ENCODE results near the gene AKAP1.
A peak's percentile ranks its signal among the peaks of the same experiment; 100 is the strongest.

AKAP1 gene, protein sequence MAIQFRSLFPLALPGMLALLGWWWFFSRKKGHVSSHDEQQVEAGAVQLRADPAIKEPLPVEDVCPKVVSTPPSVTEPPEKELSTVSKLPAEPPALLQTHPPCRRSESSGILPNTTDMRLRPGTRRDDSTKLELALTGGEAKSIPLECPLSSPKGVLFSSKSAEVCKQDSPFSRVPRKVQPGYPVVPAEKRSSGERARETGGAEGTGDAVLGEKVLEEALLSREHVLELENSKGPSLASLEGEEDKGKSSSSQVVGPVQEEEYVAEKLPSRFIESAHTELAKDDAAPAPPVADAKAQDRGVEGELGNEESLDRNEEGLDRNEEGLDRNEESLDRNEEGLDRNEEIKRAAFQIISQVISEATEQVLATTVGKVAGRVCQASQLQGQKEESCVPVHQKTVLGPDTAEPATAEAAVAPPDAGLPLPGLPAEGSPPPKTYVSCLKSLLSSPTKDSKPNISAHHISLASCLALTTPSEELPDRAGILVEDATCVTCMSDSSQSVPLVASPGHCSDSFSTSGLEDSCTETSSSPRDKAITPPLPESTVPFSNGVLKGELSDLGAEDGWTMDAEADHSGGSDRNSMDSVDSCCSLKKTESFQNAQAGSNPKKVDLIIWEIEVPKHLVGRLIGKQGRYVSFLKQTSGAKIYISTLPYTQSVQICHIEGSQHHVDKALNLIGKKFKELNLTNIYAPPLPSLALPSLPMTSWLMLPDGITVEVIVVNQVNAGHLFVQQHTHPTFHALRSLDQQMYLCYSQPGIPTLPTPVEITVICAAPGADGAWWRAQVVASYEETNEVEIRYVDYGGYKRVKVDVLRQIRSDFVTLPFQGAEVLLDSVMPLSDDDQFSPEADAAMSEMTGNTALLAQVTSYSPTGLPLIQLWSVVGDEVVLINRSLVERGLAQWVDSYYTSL

DNA sequence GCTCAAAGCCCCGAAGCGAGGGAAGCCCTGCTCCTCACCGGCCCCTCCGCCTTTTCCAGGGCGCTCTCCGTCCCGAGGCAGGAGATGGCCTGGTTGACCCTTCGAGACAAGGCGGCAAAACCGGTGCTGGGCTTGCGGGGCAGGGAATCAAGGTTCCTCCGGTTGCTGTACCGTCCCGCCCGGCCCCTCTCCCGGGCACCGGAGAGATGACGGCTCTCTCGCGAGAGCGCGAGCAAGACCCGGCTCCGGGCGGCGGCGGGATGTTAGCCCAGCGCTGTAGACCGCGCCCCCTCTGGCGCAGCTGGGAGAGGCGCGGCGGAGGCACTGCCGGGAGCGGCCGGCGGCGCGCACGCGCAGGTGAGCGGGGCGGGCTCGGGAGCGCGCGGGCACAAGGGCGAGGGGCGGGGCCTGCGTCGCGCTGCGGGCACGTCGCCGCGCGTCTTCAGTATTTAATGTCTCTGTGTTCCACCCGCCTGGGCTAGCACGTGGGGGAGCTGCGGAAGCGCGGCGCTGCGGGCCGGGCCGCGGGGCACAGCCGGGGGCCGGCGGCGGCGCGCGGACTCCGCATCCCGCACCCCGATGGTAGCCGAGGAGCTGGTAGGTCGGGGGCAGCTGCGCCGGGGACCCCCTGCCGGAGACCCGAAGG, at the start of gene AKAP1:
AKAP1 (plus strand) TSS at position 445 of the 646 bp plus-strand sequence. CDS start 20,219 bp downstream, outside the sequence.
- DNase-seq, result peak; percentile 95

DNA sequence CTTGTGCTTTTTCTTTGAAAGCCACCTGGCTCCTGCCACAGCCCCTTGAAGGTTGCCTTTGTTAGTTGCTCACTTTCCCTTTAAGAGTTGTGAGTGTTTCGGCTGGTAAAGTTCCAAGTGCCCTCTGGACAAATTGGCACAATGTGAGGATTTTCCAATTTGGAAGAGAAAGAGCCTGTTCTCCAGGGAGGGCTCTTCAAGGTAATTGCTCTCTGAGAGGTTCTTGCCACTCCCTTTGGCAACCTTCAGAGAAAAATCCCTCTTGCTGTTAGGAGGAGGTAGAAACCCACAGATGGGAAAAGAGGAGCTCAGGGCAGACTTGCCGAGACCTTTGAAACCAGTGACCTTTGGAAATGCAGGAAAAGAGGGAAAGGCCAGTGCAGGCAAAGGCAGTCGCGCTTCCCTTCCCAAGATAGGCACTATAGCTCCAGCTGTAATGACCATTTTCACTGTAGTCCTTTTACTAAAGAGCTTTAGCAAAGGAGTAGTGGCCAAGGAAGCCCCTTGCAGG, 49.0 kb upstream of the AKAP1 start:
- no peak for DNase-seq

- no peak for DNase-seq
Measured at GRCh38 chr17:57037411-57037810, 47.6 kb upstream of the AKAP1 start.

- DNase-seq, result no peak
Measured at GRCh38 chr17:57038486-57038885, 46.6 kb upstream of the AKAP1 start.

DNA sequence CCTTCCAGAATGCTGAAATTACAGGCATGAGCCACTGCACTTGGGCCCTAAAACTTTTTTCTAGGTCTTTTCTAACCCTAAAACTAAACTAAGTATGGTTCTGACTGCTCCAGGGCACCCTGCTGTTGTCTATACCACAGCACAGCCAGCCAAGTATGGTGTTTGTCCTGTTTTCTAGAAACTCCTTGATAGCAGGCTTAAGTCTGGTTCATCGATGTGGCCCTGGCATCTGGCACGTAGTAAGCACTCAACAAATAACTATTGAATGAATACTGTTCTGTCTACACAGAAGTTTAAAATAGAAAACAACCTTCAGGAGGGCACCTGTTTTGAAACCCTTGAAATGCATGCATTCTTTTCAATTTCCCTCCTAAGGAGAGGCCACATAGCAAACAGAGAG, 44.5 kb upstream of the AKAP1 start:
- no peak for DNase-seq

- DNase-seq, result no peak
Measured at GRCh38 chr17:57043276-57043675, 41.8 kb upstream of the AKAP1 start.

- DNase-seq, result no peak
Measured at GRCh38 chr17:57044976-57045867, 39.8 kb upstream of the AKAP1 start.

GRCh38 chr17:57045868-57046704, 39.0 kb upstream of the AKAP1 start:
- DNase-seq, result peak; percentile 32

- no peak for DNase-seq
Measured at GRCh38 chr17:57046749-57047148, 38.3 kb upstream of the AKAP1 start.

GRCh38 chr17:57048096-57048495, 37.0 kb upstream of the AKAP1 start:
- DNase-seq, result no peak

- DNase-seq, result no peak
Measured at GRCh38 chr17:57050306-57050705, 34.7 kb upstream of the AKAP1 start.

- no peak for DNase-seq
Measured at GRCh38 chr17:57051886-57052361, 33.1 kb upstream of the AKAP1 start.

- DNase-seq, result no peak
Measured at GRCh38 chr17:57062865-57063264, 22.2 kb upstream of the AKAP1 start.

DNA sequence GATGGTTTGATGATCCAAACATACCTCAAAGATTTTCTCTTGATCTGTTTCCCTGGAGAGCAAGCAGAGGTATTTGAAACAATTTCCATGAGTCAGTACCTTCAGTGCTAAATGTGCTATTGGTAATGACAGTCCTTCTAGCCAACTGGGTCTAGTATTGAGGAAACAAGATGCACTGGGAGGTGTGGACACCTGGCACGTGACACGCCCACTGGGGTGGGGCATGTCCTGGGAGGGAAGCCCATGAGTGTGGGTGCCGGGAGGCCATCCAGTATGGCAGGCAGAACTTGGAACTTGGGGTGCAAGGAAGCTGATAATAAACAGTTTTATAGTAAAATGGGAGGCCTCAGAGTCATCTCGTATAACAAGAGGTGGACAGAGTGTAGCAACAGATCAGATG, 17.9 kb upstream of the AKAP1 start:
- no peak for DNase-seq

GRCh38 chr17:57067781-57068180, 17.3 kb upstream of the AKAP1 start:
- DNase-seq, result no peak

- DNase-seq, result no peak
Measured at GRCh38 chr17:57068222-57068658, 16.8 kb upstream of the AKAP1 start.

DNA sequence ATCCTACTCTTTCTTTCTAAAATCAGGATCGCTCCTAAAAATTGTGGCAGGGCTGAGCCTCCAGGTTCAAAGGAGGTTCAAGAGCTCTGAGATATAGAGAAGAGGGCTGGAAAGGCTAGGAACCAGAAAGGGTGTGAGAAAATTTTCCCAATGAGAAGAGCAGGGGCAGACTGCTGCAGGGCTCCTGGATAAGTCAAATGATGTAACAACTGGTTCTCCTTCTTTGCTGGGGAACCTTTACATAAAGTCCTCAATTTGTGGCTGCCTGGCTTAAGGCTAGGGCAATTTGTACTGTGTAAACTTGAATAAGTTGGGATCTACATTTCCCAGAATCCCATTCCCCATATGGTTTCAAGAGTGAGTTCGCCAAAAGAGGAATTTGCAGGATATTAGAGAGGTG, 16.3 kb upstream of the AKAP1 start:
- DNase-seq, result no peak

DNA sequence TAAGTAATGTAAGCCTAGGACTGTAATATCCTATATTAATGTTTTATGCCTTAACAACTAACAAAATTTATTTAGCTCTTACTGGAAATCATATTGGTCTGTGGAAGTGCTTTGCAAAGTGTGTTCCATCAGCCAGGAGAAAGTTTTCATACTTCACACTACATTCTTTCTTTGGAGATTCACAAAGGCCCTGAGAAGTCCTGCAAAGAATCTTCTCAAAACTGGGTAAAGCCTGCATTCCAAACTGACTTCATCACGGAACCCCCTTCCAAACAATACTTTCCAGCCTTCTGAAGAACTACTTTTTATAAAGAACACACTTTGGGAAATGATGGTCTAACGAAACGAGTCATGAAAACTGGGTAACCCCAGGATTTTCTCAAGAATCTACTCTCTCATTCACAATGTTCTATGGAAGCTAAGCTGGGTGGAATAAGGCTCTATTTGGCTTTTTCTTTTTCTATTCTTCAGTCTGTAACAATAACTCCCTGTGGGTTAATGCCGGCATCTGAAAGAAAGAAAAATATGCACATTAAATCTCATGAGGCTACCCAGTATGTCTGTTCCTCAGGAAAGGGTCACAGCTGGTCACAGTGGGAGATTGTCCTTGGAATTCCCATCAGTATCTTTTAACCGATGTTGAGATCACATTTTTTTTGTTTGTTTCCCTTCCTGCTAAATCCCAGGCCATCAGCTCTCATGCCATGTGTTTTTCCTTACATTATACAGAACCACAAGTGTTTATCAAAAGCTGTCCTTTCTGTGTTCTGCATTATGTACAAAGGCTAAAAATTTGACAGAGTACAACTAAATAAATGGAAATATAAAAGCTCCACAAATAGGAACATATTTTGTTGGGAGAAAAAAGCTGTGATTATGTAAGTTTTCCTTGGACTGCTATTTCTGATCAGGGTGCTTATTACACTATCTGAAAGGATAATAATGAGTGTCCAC, 12.8 kb upstream of the AKAP1 start:
- no peak for DNase-seq

DNA sequence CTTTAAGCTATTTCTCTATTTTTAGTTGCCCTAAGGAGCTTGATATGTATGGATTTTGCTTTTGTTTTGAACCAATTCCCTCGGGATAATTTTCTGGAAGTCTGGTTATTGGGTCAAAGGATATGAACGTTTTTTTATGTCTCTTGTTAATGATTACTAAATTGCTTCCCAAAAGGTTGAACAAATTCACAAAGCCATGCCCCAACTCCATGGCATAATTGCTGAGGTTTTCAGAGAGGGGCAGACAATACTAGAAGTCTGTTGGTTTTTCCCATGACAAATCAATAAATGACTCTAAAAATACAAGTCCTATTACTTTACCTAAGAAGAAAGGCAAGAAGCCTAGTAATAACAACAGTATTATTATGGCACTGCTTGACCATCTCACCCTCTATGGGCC, 11.4 kb upstream of the AKAP1 start:
- DNase-seq, result no peak

DNA sequence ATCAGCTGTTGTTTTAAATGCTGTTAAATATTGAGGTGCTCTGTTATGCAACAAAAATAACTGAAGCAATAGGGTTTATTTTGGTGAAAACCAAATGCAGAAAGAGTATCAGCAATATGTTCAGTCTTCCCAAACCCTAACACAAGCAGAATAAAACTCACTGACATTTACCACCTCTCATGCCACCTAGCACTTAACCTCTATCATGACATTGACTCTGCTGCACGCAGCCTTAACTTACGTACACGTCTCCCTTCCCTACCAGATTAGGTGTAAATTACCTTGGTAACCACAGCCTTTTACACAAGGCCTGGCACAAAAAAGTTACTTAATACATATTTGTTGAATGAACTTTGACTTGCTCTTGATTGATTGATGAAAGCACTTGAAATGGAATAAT, 9.9 kb upstream of the AKAP1 start:
- no peak for DNase-seq

Data from EL (cell line).